Ovary (tissue), 3 donors: ENCODE measurements around the gene KRTAP10-2.

Experiments used
- EP300 ChIP-seq: sonication (generic); formaldehyde crosslinking; IDR thresholded peaks from one replicate; pipeline ENCODE4 v1.6.1; 2017; ENCODE audit warnings: antibody characterized with exemption
- POLR2A ChIP-seq: fragments of 450-650 bp; IDR thresholded peaks from one replicate; pipeline ENCODE4 v1.6.1; 2017; ENCODE audit warnings: antibody characterized with exemption, mild to moderate bottlenecking, moderate library complexity
- TF ChIP-seq, protein P1 (sequence below), 3 donors: fragments of 450-650 bp in 2 of 3; fragments of 200-600 bp in 1 of 3; IDR thresholded peaks; one replicate each; pipeline versions ENCODE4 v1.5.1 to v1.8.0; 2016 to 2022; ENCODE audit warnings: antibody characterized with exemption in 3 of 3, mild to moderate bottlenecking in 1 of 3
- donor health status: DM: no; HTN: no; CAD: no.

DNA sequence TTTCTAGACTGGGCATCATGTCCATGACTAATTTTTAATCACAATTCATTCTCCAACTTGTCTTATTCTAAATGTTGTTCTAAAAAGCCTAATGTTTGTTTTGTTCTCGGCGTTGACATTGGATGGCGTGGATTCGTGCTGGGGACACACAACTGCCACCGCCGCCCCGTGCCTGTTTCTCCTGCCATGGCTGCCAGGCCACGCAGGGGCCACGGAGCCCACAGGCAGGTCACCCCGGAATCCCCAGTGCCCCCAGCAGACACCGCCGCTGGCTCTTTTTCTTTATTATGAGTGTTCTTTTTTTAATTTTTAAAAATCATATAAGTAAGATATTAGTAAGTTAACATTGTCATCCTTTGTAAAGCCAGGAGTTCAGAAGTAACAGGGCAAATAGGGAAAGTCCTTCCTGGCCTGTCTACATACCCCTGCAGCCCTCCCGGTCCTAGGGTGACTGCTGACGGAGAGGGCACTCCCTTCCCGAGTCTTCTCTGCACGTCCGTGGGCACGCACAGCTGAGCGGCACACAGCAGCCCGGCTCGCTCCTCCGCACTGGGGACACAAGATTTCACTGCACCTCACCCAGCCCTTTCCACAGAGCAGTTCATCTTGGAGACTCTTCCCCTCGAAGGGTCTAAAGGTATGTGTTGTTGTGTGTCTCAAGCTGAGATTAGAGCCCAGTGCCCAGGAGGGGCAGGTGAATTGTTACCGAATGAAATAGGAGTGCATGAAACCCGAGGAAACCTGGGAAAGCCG, 43.5 kb downstream of the KRTAP10-2 start:
- TF ChIP-seq, protein P1, sequence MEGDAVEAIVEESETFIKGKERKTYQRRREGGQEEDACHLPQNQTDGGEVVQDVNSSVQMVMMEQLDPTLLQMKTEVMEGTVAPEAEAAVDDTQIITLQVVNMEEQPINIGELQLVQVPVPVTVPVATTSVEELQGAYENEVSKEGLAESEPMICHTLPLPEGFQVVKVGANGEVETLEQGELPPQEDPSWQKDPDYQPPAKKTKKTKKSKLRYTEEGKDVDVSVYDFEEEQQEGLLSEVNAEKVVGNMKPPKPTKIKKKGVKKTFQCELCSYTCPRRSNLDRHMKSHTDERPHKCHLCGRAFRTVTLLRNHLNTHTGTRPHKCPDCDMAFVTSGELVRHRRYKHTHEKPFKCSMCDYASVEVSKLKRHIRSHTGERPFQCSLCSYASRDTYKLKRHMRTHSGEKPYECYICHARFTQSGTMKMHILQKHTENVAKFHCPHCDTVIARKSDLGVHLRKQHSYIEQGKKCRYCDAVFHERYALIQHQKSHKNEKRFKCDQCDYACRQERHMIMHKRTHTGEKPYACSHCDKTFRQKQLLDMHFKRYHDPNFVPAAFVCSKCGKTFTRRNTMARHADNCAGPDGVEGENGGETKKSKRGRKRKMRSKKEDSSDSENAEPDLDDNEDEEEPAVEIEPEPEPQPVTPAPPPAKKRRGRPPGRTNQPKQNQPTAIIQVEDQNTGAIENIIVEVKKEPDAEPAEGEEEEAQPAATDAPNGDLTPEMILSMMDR (IDR thresholded peaks at IDR 0.05) = no peak
- no peak for TF ChIP-seq POLR2A
- TF ChIP-seq EP300 = no peak
